ENCODE measurements around the gene FAM3C.

- TF ChIP-seq CTCF (IDR thresholded peaks at IDR 0.05; ENCODE audit: low read length) (no peak), EZH2 (optimal IDR thresholded peaks at IDR 0.05; ENCODE audit: low read depth, low read length) (no peak)
Measured at GRCh38 chr7:121395494-121395960, 581 bp downstream of the FAM3C start.

All from MM.1S (cell line).